HepG2 (cell line): ENCODE results near the gene CD36.

ENCODE experiments used
- CBFB ChIP-seq: sonication (generic); formaldehyde crosslinking; IDR thresholded peaks from 2 replicates; pipeline ENCODE4 v1.4.0; 2020; ENCODE audit warnings: missing genetic modification reagents
- EZH2 ChIP-seq: conservative IDR thresholded peaks from 2 replicates; pipeline ENCODE4 v1.6.1; 2012; ENCODE audit warnings: mild to moderate bottlenecking, low read depth, low read length, moderate library complexity
- KDM5A ChIP-seq: fragments of 200-600 bp; sonication (generic); IDR thresholded peaks from 2 replicates; pipeline ENCODE4 v1.7.0; 2018; ENCODE audit warnings: antibody characterized with exemption, mild to moderate bottlenecking, low read length, borderline replicate concordance
- MAFK ChIP-seq, 2 experiments: IDR thresholded peaks in 1 of 2; conservative IDR thresholded peaks in 1 of 2; 2 replicates each; pipeline ENCODE4 v1.6.1; 2011; ENCODE audit warnings: improper control_type of control experiment in 2 of 2, low read length in 2 of 2
- MTA1 ChIP-seq: sonication (generic); formaldehyde crosslinking; IDR thresholded peaks from 2 replicates; pipeline ENCODE4 v1.4.0; 2020; ENCODE audit warnings: missing genetic modification reagents, mild to moderate bottlenecking, borderline replicate concordance
- SMC3 ChIP-seq: IDR thresholded peaks from 2 replicates; pipeline ENCODE4 v1.6.1; 2011; ENCODE audit warnings: low read length, improper control_type of control experiment
- TAF15 ChIP-seq: fragments of 200-400 bp; formaldehyde crosslinking; IDR thresholded peaks from one replicate; pipeline ENCODE4 v1.6.1; 2018; ENCODE audit warnings: mild to moderate bottlenecking, low read depth, low read length; ENCODE audit not compliant: poor library complexity, severe bottlenecking
- TFAP4 ChIP-seq: sonication (generic); IDR thresholded peaks from 2 replicates; pipeline ENCODE4 v1.6.1; 2016; ENCODE audit warnings: low read depth, borderline replicate concordance
- USF2 ChIP-seq, 2 experiments: sonication (generic) in 1 of 2; formaldehyde crosslinking in 1 of 2; IDR thresholded peaks; 2 replicates each; pipeline versions ENCODE4 v1.5.1 to v1.6.1; 2011 to 2020; ENCODE audit warnings: borderline replicate concordance in 1 of 2, low read depth in 1 of 2, low read length in 1 of 2, mild to moderate bottlenecking in 1 of 2, missing genetic modification reagents in 1 of 2, moderate library complexity in 1 of 2
- ZFX ChIP-seq: sonication (generic); formaldehyde crosslinking; IDR thresholded peaks from 2 replicates; pipeline ENCODE4 v1.4.0; 2020; ENCODE audit warnings: mild to moderate bottlenecking, low read depth, missing genetic modification reagents, moderate library complexity
- ZNF138 ChIP-seq: sonication (generic); formaldehyde crosslinking; IDR thresholded peaks from 2 replicates; pipeline ENCODE4 v1.5.0; 2020; ENCODE audit warnings: mild to moderate bottlenecking, low read depth, missing genetic modification reagents
- ZNF431 ChIP-seq: sonication (generic); formaldehyde crosslinking; IDR thresholded peaks from 2 replicates; pipeline ENCODE4 v1.9.0; 2022; ENCODE audit warnings: missing genetic modification reagents, low read depth, mild to moderate bottlenecking, borderline replicate concordance
- ZNF766 ChIP-seq: sonication (generic); formaldehyde crosslinking; IDR thresholded peaks from 2 replicates; pipeline ENCODE4 v1.5.0; 2020; ENCODE audit warnings: missing genetic modification reagents, borderline replicate concordance

- TF ChIP-seq MTA1 (CRISPR knock-in tag) (no peak), ZNF431 (CRISPR knock-in tag) (no peak), ZNF766 (CRISPR knock-in tag) (no peak), ZNF138 (CRISPR knock-in tag) (no peak), EZH2 (no peak), SMC3 (no peak), MAFK (conservative IDR thresholded peaks at IDR 0.05 in 1 of 2, IDR thresholded peaks at IDR 0.05 in 1 of 2; ENCODE audit: low read length in 2 of 2) (no peak), TAF15 (no peak), USF2 (IDR thresholded peaks at IDR 0.05; ENCODE audit: low read depth, low read length) (no peak), USF2 (CRISPR knock-in tag; IDR thresholded peaks at IDR 0.05; ENCODE audit: borderline replicate concordance) (no peak), ZFX (CRISPR knock-in tag) (no peak), TFAP4 (no peak), KDM5A (no peak), CBFB (CRISPR knock-in tag) (no peak)
Measured at GRCh38 chr7:80631421-80631820, 7.0 kb upstream of the CD36 start.
